GM18511 (cell line): Measurements from ENCODE around the gene APOL6.
"Not testable (repeated sequence)": the region's sequence is repeated elsewhere in the genome, so short reads cannot be mapped to it uniquely, and the experiment has no call there.

ENCODE experiments used
- ATAC-seq: cut with Tn5 transposase; IDR thresholded peaks from one replicate; pipeline ENCODE4 v1.9.1; 2021; ENCODE audit warnings: mild to moderate bottlenecking, moderate library complexity; ENCODE audit not compliant: unreplicated experiment

Gene APOL6

GRCh38 chr22:35674335-35674734, 26.1 kb downstream of the APOL6 start:
- no peak for ATAC-seq

DNA sequence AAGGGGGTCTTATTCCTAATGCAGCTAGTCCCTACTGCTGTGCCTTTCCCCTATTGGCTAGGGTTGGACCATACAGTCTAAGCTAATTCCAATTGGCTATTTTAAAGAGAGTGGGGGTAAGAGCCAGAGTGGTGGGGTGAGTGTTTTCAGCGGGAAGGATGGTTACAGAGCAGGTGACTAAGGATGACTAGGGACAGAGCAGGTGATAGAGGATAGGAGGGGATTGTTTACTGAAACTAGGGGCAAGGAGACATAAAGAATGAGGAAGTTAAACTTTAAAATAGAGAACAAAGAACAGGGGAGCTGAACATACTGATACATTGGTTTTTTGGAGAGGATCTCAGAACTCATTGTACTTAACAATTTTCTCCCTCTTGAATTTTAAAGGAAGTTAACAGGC, 27.8 kb downstream of the APOL6 start:
- not testable (repeated sequence) for ATAC-seq

DNA sequence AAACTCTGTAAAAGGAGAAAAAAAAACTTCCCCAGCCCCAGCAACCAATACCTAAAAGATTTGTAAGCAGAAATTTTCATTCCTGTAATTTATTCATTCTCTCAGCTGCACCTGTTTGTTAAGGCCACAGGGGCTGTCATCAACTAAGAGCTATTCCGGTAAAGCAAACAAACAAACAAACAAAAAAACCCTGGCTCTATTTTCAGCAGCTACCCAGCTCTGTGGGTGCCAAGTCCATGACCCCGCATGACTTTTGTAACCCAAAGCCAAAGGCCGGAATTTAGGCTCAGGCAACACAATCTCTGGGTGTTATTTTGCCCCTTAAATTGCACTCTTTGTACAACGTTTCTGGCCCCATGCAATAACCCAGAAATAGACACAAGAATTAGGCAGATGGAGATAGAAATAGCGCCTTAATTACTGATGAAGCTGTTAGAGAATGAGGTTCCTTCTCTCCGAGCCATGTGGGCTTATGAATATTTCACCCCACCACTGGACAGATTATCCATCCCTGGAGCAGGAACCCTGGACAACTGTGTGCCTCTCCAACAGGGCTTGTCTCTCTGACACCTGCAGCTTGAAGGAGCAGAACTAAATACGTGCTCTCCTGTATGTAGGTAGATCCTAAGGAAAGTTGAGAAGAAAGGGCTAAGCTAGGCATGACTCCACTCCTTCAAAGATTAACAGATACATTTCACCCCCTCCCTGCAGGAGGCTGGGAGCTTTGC, 29.4 kb downstream of the APOL6 start:
- no peak for ATAC-seq

GRCh38 chr22:35678836-35679235, 30.6 kb downstream of the APOL6 start:
- ATAC-seq: no peak

GRCh38 chr22:35679492-35679891, 31.2 kb downstream of the APOL6 start:
- ATAC-seq: not testable (repeated sequence)

DNA sequence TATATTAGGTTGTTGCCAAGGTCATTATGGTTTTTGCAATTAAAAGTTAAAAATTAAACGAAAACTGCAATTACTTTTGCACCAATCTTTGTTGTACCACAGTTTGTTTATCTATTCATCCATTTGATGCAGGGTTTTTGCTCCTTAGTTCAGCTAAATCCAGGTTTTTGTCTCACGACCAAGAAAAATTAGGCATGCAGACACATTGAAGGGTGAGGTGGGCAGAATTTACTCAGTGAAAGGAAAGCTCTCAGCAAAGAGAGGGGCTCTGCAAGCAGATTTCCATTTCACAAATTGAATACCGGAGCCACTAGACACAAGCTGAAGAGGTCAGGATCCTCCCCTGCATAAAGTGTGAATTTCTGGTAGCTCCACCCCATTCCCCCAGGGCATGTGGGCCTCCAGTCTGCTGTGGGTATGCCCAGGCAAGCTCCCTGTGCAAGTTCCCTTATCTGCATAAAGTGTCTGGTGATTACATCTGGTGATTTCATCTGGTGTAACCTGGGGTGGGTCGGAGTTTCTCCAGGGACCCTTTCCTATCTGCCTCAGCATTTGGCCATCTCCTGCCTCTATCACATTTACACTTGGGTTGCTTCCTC, 33.3 kb downstream of the APOL6 start:
- ATAC-seq: no peak

DNA sequence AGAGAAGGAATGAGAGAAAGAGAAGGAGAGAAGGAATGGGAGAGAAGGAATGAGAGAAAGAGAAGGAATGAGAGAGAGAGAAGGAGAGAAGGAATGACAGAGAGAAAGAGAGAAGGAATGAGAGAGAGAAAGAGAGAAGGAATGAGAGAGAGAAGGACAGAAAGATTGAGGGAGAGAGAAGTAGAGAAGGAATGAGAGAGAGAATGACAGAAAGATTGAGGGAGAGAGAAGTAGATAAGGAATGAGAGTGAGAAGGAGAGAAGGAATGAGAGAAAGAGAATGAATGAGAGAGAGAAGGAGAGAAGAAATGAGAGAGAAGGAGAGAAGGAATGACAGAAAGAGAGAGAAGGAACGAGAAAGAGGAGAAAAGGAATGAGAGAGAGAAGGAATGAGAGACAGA, 35.3 kb downstream of the APOL6 start:
- no peak for ATAC-seq

DNA sequence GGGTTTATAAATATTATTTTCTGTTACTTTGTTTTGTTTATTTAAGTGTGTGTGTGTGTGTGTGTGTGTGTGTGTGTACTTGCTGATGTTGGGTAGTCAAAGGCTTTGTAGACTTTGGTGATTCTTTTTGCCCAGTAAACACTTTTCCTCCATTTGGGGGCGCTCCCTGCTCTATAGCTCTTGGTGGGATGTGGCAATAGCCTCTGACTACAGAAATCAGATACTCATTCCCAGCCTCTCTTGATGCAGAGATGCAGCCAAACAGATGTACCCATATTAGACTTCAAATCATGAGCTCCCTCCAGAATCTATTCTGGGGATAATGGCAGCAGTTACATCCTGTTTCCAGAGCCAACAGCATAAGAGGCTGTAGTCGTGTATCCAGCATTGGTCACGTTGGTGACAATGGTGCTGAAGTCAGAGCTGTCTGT, 36.0 kb downstream of the APOL6 start:
- no peak for ATAC-seq

- no peak for ATAC-seq
These were observed 36.5 kb downstream of the APOL6 start for GRCh38 chr22:35684732-35685131.

DNA sequence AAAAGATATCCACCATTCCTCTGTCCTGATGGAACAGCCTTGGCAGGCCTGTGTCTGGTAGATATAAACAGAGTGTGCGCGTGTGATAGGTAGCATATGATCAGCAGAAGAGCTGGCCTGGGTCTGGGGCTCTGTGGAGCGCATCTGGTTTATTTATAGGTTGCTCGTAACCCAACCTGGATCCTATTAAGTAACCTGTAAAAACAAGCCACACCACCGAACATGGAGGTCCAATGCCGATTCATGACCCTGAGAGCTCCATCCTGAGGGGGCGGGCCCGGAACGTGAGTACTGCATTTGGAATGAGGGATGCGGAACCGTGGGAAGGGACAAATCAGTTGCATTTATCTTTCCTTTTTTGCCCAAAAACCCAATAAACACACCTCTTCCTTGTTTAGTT, 37.5 kb downstream of the APOL6 start:
- ATAC-seq: no peak

- ATAC-seq: no peak
These were observed 38.1 kb downstream of the APOL6 start for GRCh38 chr22:35686298-35686697.

GRCh38 chr22:35687461-35687860, 39.2 kb downstream of the APOL6 start:
- no peak for ATAC-seq

DNA sequence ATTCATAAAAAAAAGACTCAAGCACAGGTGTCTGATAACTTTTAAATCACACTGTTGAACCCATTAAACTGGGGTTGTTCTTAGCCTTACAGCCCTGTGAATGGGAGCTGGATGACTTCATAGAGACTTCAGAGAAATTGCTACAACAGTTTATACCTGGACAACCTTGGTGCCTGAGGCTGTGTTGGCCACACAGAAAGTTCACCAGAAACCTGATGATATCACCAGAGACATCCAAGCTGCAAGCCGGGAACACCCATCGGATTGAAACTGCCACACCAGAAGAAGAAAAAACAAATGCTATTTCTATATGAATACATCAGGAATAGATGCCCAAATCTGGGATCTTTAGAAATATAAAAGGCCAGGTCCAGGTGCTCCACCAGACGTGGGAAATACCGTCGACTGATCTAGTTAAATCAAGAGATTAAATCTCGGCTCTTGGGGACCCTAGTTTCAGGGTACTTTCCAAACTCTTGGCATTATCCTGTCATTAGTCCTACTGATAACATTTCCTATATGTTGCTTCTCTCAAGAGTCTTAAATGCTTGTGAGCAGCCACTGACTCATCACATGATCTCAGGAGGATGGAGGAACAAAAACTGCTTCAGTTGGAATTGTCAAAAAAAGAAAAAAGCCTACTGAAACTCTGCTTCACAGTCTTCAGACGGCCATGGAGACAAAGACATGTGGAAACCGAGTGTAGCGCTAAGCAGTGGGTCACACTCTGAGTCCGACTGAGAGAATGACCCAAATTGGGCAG, 40.8 kb downstream of the APOL6 start:
- ATAC-seq: no peak

- no peak for ATAC-seq
These were observed 41.8 kb downstream of the APOL6 start for GRCh38 chr22:35690001-35690400.

GRCh38 chr22:35695202-35695601, 47.0 kb downstream of the APOL6 start:
- no peak for ATAC-seq

GRCh38 chr22:35697142-35697541, 48.9 kb downstream of the APOL6 start:
- no peak for ATAC-seq

- not testable (repeated sequence) for ATAC-seq
These were observed 51.6 kb downstream of the APOL6 start for GRCh38 chr22:35699852-35700251.

DNA sequence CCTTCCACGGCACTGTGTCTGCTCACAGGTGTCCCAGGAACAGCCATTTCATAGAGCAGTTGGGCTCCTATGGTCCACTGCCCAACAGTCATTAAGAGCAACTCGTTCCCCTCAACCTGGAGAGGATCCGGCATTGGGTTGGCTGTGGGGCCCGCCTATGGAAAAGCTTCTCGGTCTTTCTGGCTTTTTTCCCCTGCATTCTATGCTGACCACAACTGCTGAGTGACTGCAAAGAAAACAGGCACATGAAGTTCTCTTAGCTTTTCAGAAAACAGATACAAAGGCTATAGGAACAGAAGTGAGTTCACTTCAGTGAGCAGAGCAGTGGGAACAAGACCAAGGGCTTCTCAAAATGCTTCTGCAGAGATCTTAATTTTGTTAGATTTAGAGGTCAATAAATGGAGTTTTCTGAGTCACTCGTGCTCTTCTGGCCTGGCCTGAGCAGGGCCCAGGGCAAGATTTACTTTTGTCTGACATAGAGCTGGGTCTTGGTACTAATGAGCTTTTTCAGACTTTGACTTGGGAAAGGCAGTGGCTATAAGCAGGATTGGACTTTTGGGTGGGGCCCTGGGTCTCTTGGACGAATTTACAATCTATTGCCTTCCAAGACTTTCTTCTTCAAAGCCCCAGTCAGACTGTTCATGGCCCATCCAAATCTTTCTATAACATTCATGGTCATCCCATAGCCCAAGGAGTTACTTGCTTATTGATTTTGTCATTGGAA, 55.8 kb downstream of the APOL6 start:
- no peak for ATAC-seq

GRCh38 chr22:35705141-35705540, 56.9 kb downstream of the APOL6 start:
- no peak for ATAC-seq

GRCh38 chr22:35708453-35708852, 60.2 kb downstream of the APOL6 start:
- no peak for ATAC-seq

- no peak for ATAC-seq
These were observed 60.7 kb downstream of the APOL6 start for GRCh38 chr22:35708917-35709316.
